Left hindlimb (tissue), 1 donor: ENCODE measurements around the gene AMZ2.

Experiments
- DNase-seq: peaks from one replicate; pipeline ENCODE4 v3.0.0-alpha.2; 2018

The AMZ2 gene

DNA sequence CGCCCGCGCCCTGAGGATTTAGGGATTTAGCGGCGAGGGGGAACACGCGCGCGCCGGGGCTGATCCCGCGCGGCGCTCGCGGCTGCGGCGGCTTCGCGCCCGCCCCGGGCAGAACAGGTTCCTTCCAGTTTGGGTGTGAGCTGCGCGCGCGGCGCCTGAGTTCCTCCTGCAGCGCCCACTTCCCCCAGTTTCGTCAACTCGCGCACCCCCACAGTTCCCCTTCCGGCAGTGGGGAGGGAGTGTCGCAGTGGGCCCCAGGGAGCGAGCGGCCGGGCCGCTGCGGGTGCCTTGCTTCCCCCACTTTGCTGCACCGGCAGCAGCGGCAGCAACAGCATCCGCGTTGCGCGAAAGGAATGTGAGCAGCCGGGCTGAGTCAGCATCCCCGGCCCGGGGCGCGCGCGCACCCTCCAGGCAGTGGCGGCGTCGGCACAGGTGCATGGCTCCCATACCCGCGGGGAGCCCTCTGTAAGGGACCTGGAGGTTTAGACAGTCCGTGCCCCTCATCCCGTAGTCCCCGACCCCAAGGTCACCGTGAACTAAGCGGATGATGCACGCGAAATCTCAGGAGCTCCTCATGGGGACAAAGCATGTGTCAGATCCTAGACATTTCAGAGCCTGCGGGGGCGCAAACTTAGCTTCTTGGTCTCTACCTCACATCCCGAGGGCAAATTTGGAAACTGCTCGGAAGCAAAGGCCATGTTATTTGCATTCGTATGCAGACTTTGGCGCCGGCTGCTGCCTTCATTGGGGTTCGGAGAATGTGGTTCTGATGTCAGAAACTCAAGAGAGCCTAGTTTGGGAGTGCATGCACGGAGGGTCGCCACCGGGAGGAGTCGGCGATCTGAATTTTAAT is 44.2 kb downstream of the AMZ2 start:
- peak; percentile 64 for DNase-seq

DNA sequence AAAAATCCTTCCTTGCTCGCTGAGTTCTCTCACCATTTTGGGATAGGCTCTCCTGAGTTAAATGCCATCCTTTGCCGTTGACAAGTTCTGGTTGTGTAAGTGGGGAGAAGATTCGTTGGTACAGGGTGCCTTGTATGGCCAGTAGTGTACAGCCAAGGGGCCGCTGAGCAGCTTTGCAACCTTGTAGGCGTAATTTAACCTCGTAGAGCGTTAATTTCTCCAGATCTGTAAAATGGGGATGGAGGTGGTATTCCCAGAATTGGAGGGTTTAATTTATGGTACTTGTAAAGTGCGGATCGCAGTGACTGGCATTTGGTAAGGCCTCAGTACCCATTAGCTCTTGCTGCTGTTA is 44.8 kb downstream of the AMZ2 start:
- DNase-seq, result no peak

DNA sequence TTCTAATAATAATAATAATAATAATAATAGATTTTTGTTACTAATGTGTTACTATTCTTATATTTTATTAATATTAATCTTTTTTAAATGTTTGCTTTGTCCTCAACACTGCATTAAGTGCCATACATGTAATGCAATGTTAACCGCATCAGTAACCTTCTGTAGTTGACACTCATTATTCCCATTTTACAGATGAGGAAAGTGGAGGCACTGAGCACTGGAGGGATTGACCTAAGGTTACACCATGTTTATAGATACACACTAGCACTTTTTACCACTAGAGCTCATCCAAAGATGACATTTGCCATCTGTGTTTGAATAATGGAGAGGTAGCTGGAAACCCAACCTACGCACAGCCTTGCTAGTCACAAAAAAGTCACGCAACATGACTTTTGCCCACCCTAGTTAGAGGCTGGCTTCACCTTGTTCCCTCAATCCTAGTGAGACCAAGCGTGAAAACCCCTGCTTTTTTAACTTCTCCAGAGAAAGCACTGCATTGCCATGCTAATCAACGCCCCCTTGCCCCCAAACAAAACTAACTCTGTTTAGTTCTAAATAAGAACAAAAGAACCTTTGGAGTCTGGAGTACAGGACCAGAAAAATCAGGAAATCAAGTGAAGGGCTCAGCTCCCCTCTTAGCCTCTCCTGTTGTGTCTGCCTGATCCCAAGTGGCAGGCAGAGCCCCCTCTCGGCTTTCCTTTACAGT is 45.8 kb downstream of the AMZ2 start:
- DNase-seq, result no peak

DNA sequence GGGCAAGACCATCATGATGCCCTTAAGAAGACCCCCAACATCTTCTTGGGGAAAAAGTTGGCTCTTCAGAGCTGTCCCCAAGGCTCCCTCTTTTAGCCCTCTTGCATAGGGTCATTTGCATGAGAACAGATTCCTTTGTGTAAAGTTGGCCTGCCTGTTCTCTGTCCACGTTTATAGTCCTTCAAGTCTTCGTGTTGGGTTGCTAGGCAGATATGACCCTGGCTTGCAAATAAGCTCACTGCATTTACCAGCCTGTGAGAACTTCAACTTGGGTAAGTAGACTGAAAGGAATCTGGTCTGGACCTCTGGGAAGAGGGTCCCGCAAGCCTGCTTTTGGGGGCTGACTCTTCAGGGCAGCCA is 46.3 kb downstream of the AMZ2 start:
- DNase-seq, result no peak

DNA sequence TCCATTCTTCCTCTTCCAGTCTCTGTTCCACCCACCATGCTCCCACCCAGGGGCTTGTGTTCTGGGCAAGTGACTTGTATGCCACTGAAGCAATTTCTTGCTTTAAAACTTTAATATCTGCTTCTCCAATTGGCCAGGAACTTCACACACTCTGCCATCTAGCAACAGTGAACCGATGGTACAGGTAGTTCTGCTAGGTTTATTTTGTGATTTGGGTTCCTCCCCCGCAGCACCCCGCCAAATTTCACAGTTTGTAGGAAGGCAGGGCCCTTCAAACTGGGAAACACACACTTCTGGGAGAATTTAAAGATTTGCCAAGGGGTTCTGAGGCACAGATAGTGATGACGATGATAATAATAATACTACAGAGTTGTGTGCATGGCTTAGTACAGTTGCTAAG is 46.8 kb downstream of the AMZ2 start:
- no peak for DNase-seq

DNA sequence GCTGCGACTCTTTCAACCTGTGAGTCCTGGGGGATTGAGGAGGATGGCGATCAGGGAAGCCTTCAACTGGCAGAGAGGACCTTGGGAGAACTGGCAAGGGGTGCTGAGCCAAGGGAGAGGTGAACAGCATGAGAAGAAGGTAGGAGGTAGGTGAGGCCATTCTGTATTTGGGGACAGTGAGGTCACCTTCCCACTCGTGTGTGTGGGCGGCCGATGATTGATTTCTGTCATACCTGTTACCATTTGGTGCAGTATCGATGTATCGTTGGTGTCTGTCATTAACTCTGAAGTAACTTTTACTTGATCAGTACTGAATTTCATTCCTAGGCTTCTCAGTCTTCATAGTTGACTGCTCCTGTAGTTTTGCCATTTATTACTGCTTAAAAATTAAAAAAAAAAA is 47.2 kb downstream of the AMZ2 start:
- DNase-seq, result no peak

DNA sequence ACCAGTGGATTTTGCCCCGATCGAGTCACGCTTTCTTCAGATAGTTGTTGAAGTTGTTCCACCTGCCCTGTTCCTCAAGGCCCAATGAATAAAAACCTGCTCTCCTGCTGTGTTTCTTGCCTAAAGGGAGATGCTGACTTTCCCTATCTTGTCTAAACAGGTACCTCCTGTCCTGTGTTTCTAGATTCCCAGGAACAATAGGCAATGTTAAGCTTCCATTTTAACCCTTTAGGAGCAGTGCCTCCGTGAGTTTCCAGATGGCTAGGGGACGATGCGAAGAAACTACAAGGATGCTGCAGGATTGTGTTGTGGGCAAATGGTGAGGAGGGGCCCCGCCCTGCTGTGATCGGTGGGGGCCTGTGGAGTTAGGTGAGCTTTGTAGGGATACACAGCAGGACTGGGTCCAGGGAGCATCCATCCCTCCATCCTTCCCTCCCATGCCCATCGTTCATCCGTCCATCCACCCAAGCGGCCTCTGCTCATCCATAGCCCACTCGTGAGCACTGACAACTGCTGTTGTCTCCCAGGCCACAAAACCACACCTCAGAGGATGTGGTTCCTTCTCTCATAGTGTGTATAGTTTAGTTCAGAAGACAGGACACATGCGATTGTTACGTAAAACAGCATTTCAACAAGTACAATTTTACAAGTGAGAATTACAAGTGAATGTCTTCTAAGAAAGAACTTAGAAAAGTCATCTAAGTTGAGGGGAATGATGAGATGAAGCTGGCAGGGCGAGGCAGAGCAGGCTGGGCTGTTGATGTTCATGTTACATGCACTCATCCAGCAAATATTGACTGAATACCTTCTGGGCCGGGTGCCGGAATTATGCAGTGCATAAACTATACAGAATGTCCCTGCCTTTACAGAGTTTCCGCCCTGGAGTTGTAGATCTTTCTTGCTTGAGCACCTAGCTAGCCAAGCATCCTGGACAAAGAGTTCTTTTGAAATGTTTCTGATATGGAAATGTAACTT is 48.7 kb downstream of the AMZ2 start:
- no peak for DNase-seq

DNA sequence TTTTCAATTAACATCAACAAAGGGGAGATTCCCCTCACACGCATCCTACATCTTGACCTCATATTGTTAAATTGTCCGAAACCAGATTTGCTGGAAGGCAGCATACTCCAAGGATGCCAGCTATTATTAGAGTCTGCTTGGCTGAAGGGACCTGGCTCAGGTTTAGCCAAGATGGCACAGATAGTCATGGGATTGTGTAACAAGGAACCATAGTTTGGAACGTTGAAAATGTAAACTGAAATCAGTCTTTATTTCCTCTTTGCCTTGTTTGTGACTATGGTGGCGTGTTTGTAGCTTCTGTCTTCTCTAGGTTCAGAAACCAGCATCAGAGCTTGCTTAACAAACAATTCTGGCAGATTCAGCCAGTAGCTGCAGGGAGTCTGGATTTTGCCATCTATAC is 49.4 kb downstream of the AMZ2 start:
- DNase-seq, result no peak

DNA sequence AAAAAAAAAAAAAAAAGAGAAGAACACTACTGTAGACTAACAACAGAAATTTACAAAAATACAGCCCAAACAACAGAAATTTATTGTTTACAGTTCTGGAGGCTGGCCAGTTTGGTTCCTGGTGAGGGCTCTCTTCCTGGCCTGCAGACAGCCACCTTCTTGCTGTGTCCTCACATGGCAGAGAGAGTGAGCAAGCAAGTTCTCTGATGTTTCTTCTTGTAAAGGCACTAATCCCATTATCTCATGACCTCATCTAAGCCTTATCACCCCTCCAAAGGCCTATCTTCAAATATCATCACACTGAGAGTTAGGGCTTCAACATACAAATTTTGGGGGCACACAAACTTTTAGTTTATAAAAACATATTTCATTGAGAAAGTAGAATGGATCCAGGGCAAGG is 50.8 kb downstream of the AMZ2 start:
- DNase-seq, result no peak

DNA sequence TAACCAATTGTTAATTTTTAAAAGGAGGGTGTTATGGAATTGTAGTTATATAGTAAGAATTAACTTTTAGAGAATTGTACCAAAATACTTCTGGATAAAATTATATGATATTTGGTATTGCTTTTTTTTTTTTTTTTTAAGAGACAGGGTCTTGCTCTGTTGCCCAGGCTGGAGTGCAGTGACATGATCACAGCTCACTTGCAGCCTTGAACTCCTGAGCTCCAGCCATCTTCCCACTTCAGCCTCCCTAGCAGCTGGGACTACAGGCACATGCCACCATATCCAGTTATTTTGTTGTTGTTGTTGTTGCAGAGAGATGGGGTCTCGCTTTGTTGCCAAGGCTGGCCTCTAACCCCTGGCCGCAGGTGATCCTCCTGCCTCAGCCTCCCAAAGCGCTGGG is 52.0 kb downstream of the AMZ2 start:
- no peak for DNase-seq

DNA sequence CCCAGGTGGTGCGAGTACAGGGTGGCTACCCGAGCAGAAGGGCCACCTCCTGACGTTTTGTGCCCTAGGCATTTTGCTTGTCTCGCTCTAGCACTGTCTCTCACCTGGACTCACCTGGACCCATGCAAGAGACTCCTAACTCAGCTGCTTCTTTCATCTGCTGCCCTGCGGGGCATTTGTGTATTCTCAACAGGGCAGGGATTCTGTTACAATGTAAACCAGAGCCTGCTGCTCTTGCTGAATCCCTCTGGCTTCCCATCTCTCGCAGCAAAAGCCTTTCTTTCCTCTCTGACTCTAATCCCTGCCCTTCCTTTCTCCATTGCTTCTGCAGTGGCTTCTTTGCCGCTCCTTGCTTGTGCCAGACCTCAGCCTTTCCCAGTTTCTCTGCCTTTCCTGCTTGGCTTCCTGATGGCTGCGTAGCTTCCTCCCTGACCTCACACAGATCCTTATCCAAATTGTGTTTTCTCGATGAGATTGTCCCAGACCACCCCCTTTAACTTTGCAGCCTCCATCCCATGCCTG is 53.7 kb downstream of the AMZ2 start:
- no peak for DNase-seq

DNA sequence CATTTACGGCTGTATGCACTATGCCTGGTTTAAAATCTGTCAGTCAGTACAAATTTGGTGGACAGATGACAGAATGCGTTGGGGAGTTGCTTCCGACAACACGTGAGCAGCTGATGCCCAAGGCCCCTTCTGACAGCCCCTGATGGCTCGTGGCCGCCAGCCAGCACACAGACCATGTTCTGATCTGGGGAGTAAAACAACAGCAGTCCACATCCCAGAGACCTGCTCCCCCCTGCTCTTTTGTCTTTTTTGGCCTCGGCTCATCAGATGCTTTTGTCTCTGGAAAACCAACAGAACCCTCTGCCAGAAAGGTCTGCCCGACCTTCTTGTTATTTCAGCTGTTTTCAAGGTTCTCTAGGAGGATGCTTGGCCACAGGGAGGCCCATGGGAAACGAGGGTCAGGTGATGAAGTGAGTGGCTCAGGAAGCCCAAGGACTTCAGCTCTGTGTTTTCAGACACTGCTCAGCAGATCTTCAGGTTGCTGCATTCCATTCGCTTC is 54.3 kb downstream of the AMZ2 start:
- DNase-seq, result no peak

DNA sequence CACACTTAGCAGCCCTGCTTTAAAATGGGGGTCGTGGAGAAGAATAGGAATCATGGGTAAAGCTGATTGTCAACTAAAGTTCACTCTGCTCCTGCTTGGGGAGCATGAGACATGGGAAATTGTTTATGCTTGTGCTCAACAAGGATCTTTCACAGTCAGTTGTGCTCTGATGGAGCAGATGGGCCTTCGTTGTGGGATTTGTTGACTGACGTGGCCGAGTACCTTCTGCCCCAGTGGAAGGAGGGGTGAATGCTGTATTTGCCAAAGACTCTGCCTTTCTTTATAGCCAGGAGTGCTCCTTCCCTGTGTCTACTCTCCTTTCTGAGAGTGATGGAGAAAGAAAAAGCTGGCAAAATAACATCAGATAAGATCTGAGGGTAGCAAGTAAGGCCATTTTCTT is 54.8 kb downstream of the AMZ2 start:
- no peak for DNase-seq

DNA sequence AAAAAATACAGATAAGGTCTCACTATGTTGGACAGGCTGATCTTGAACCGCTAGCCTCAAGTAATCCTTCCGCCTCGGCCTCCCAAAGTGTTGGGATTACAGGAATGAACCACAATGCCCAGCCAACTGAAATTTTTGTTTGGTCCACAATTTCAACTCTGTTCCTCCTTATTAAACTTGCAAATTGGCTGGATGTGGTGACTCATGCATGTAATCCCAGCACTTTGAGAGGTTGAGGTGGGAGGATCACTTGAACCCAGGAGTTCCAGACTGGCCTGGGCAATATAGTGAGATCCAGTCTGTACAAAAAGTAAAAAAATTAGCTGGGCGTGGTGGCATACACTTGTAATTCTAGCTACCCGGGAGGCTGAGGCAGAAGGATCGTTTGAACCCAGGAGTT is 56.9 kb downstream of the AMZ2 start:
- no peak for DNase-seq

DNA sequence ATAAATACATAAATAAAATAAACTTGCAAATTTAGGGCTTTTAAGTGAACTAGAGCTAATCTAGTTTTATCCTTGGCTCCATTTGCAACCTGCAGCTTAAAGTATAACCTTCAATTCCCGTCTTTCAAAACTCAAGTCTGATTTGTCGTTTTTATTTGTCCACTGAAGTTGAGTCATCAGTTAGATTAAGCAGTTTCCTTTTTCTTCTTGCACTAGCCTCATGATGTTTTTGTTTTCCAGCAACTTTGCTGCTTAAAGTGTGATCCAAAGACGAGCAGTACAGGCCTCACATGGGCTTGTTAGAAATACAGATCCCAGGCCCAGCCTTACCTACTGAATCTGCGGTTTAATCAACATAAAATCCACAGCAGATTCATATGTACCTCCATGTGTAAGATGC is 57.3 kb downstream of the AMZ2 start:
- DNase-seq, result no peak
